OCI-LY1 (cell line): ENCODE measurements around the gene PLSCR4.

Experiments
- EZH2 ChIP-seq: fragments of 200-600 bp; sonication (generic), shearing (Covaris generic); IDR thresholded peaks from 2 replicates; pipeline ENCODE4 v1.8.0; 2017; ENCODE audit warnings: borderline replicate concordance, mixed run types, mild to moderate bottlenecking, antibody characterized with exemption, low read length, moderate library complexity, mixed read lengths
- TF ChIP-seq, protein P1 (sequence below): fragments of 200-600 bp; sonication (generic), shearing (Covaris generic); IDR thresholded peaks from 2 replicates; pipeline ENCODE4 v1.5.1; 2017; ENCODE audit warnings: mild to moderate bottlenecking, antibody characterized with exemption, low read length, moderate library complexity, mixed read lengths

DNA sequence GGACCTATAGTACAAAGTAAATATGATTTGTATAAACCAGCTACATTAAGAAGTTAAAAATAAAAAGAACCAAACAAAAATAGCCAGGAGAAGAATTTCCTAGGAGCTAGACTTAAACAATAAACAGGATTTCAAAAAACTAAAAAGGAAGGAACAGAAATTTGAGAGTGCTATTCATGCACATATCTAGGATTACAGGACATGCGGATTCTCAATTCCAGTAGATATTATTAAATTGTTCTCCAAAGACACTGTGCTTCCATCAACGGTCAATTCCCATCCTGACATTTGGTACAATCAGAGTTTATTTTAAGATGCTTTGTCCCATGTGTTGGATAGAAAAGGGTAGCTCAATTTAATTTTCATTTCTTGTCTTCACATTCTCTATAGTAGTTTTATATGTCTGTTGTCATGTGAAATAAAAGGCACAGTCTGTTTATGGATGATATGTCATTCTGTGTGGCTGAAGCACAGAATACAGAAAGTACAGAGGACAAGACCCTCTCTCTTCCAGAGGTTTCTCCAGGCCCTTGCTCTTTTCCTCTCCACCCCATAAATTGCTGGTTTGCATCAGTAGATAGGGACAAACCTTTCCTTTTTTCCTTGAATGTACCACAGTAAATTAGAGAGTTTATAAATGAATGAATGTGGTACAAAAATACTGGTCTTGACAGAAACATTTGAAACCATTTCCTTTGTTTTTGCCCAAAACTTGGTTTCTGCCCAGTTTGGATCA is 93.4 kb downstream of the PLSCR4 start:
- TF ChIP-seq, protein P1, sequence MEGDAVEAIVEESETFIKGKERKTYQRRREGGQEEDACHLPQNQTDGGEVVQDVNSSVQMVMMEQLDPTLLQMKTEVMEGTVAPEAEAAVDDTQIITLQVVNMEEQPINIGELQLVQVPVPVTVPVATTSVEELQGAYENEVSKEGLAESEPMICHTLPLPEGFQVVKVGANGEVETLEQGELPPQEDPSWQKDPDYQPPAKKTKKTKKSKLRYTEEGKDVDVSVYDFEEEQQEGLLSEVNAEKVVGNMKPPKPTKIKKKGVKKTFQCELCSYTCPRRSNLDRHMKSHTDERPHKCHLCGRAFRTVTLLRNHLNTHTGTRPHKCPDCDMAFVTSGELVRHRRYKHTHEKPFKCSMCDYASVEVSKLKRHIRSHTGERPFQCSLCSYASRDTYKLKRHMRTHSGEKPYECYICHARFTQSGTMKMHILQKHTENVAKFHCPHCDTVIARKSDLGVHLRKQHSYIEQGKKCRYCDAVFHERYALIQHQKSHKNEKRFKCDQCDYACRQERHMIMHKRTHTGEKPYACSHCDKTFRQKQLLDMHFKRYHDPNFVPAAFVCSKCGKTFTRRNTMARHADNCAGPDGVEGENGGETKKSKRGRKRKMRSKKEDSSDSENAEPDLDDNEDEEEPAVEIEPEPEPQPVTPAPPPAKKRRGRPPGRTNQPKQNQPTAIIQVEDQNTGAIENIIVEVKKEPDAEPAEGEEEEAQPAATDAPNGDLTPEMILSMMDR, result no peak
- TF ChIP-seq EZH2, result no peak
